Stimulated activated naive CD8-positive, alpha-beta T cell treated with anti-CD3 and anti-CD28 coated beads, Interleukin-15, Interleukin-2, amounts not matched to agents 100 U/mL and 50 U/mL, for 24 hours (primary cell): ENCODE measurements around the gene CDH4.

Experiments used
- ATAC-seq: fragments of 150-1000 bp; cut with Tn5 transposase; one replicate; pipeline ENCODE4 v1.10.0; 2021
- DNase-seq: peaks from one replicate; pipeline ENCODE4 v3.0.0; 2021

CDH4 gene

GRCh38 chr20:61605862-61606557, 353.9 kb downstream of the CDH4 start:
- no peak for ATAC-seq
- DNase-seq, result no peak

GRCh38 chr20:61608275-61609085, 356.4 kb downstream of the CDH4 start:
- DNase-seq, result peak; percentile 3
- no peak for ATAC-seq

GRCh38 chr20:61609461-61609860, 357.4 kb downstream of the CDH4 start:
- no peak for DNase-seq
- no peak for ATAC-seq

- ATAC-seq (no peak), DNase-seq (no peak)
These were observed 359.5 kb downstream of the CDH4 start for GRCh38 chr20:61611401-61612180.

GRCh38 chr20:61613917-61614705, 362.1 kb downstream of the CDH4 start:
- ATAC-seq (no peak), DNase-seq (no peak)

GRCh38 chr20:61614706-61615100, 362.6 kb downstream of the CDH4 start:
- no peak for DNase-seq
- ATAC-seq, result no peak

- ATAC-seq (no peak), DNase-seq (no peak)
These were observed 363.7 kb downstream of the CDH4 start for GRCh38 chr20:61615806-61616205.

- DNase-seq (no peak), ATAC-seq (no peak)
These were observed 367.7 kb downstream of the CDH4 start for GRCh38 chr20:61619751-61620150.

- no peak for ATAC-seq
- no peak for DNase-seq
These were observed 368.1 kb downstream of the CDH4 start for GRCh38 chr20:61620174-61620573.

GRCh38 chr20:61621035-61621730, 369.1 kb downstream of the CDH4 start:
- DNase-seq (no peak), ATAC-seq (no peak)

GRCh38 chr20:61621852-61622251, 369.8 kb downstream of the CDH4 start:
- DNase-seq (no peak), ATAC-seq (no peak)

GRCh38 chr20:61623451-61623850, 371.4 kb downstream of the CDH4 start:
- DNase-seq (no peak), ATAC-seq (no peak)

GRCh38 chr20:61625246-61625645, 373.2 kb downstream of the CDH4 start:
- ATAC-seq, result no peak
- no peak for DNase-seq

GRCh38 chr20:61626412-61626811, 374.4 kb downstream of the CDH4 start:
- no peak for ATAC-seq
- DNase-seq, result no peak

- ATAC-seq, result no peak
- no peak for DNase-seq
These were observed 375.8 kb downstream of the CDH4 start for GRCh38 chr20:61627791-61628415.

- DNase-seq (no peak), ATAC-seq (no peak)
These were observed 376.4 kb downstream of the CDH4 start for GRCh38 chr20:61628480-61628879.

- no peak for DNase-seq
- ATAC-seq, result no peak
These were observed 377.0 kb downstream of the CDH4 start for GRCh38 chr20:61628901-61629601.

- no peak for ATAC-seq
These were observed 377.7 kb downstream of the CDH4 start for GRCh38 chr20:61629602-61630390.

GRCh38 chr20:61630391-61630650, 378.3 kb downstream of the CDH4 start:
- DNase-seq, result no peak
- no peak for ATAC-seq

More at GRCh38 chr20:61629602-61630390, 377.7 kb downstream of the CDH4 start:
- no peak for DNase-seq

GRCh38 chr20:61630816-61631215, 378.8 kb downstream of the CDH4 start:
- no peak for ATAC-seq

More at GRCh38 chr20:61630816-61631215, 378.8 kb downstream of the CDH4 start:
- no peak for DNase-seq
